Measurements from ENCODE around the gene WNT1.

WNT1 gene

GRCh38 chr12:48994224-48995085 lies 16.3 kb downstream of the WNT1 start:
- TF ChIP-seq CTCF (IDR thresholded peaks at IDR 0.05; ENCODE audit: low read depth, low read length): no peak
- Histone ChIP-seq H3K4me1 (no peaks in the 10 kb centered on the region), H3K9me3 (no peaks in the 10 kb centered on the region), H3K36me3 (no peaks in the 10 kb centered on the region), H3K4me3 (ENCODE audit: low read depth, low read length) (no peak overlapping the region), H3K27me3 (no peaks in the 10 kb centered on the region; the same call in 1 of the 2 replicates)
- DNase-seq: no peak

GRCh38 chr12:48995086-48995879 lies 17.2 kb downstream of the WNT1 start:
- peak; percentile 92 for DNase-seq
- H3K4me3 ChIP-seq (ENCODE audit: low read depth, low read length): no peak overlapping the region; the same call in 1 of the 2 replicates
- no peaks in the 10 kb centered on the region; the same call in 1 of the 2 replicates for H3K27me3 ChIP-seq
- H3K9me3 ChIP-seq: no peaks in the 10 kb centered on the region
- peak; percentile 80 for TF ChIP-seq CTCF (IDR thresholded peaks at IDR 0.05; ENCODE audit: low read depth, low read length)
- no peaks in the 10 kb centered on the region for H3K4me1 ChIP-seq
- no peaks in the 10 kb centered on the region for H3K36me3 ChIP-seq

GRCh38 chr12:48996794-48997718 lies 18.9 kb downstream of the WNT1 start:
- peak; percentile 88 for TF ChIP-seq CTCF (IDR thresholded peaks at IDR 0.05; ENCODE audit: low read depth, low read length)
- no peaks in the 10 kb centered on the region for H3K9me3 ChIP-seq
- peak overlapping the region; percentile 89 for H3K4me3 ChIP-seq (ENCODE audit: low read depth, low read length)
- H3K4me1 ChIP-seq: no peaks in the 10 kb centered on the region
- peak; percentile 91 for DNase-seq
- H3K27me3 ChIP-seq: no peaks in the 10 kb centered on the region; the same call in 1 of the 2 replicates
- H3K36me3 ChIP-seq: no peaks in the 10 kb centered on the region

- Histone ChIP-seq H3K9me3 (no peaks in the 10 kb centered on the region), H3K36me3 (no peaks in the 10 kb centered on the region), H3K27me3 (no peaks in the 10 kb centered on the region; the same call in 1 of the 2 replicates), H3K4me1 (no peaks in the 10 kb centered on the region), H3K4me3 (ENCODE audit: low read depth, low read length) (peak overlapping the region; percentile 89)
- TF ChIP-seq CTCF (IDR thresholded peaks at IDR 0.05; ENCODE audit: low read depth, low read length): no peak; the same call in 1 of the 2 replicates
- peak; percentile 73 for DNase-seq
These were observed 19.8 kb downstream of the WNT1 start for GRCh38 chr12:48997719-48998496.
